Keratinocyte (primary cell): ENCODE data around the gene COA5. TPM values are rescaled to one million over a fixed set of nuclear protein-coding genes. Genes with fewer than 3 reads are reported as not detected.
A peak's percentile ranks its signal among the peaks of the same experiment; 100 is the strongest.

Source experiments
- DNase-seq: peaks from one replicate; pipeline ENCODE4 v3.0.0-alpha.2; 2011; ENCODE audit warnings: low read depth, missing footprints, low spot score
- FAIRE-seq: peaks from 2 replicates; lab custom pipeline; 2011; peaks lifted over from hg19 to GRCh38; lab: Jason Lieb, UNC
- H2AFZ ChIP-seq: 2 replicates; pipeline ENCODE4 v1.6.0; 2012; ENCODE audit warnings: low read length, control low read depth, inconsistent platforms; ENCODE audit not compliant: control insufficient read depth
- H3K27ac ChIP-seq: 2 replicates; pipeline ENCODE4 v1.5.1; 2011; ENCODE audit warnings: low read length; ENCODE audit not compliant: control insufficient read depth, insufficient read depth
- H3K27me3 ChIP-seq: 3 replicates; pipeline ENCODE4 v1.6.0; 2011; ENCODE audit warnings: low read length; ENCODE audit not compliant: control insufficient read depth, insufficient read depth; ENCODE audit errors: extremely low read depth
- H3K36me3 ChIP-seq, 2 experiments: 2 replicates in 1 of 2; 3 replicates in 1 of 2; pipeline ENCODE4 v1.5.1; 2011; ENCODE audit warnings: low read length in 2 of 2, mild to moderate bottlenecking in 1 of 2; ENCODE audit not compliant: control insufficient read depth in 2 of 2, insufficient read depth in 2 of 2; ENCODE audit errors: extremely low read depth in 1 of 2
- H3K4me1 ChIP-seq: 3 replicates; pipeline ENCODE4 v1.5.1; 2011; ENCODE audit warnings: low read length; ENCODE audit not compliant: control insufficient read depth, insufficient read depth; ENCODE audit errors: extremely low read depth
- H3K4me2 ChIP-seq: 3 replicates; pipeline ENCODE4 v1.6.0; 2011; ENCODE audit warnings: low read depth, low read length; ENCODE audit not compliant: control insufficient read depth, insufficient read depth; ENCODE audit errors: extremely low read depth
- H3K4me3 ChIP-seq, 3 experiments: fragments of 200-600 bp in 1 of 3; sonication (generic) in 1 of 3; 2 replicates in 2 of 3; 3 replicates in 1 of 3; pipeline ENCODE4 v1.5.1; 2011 to 2016; ENCODE audit warnings: low read length in 3 of 3, mild to moderate bottlenecking in 3 of 3, control low read depth in 2 of 3, inconsistent platforms in 1 of 3, low read depth in 1 of 3, mixed read lengths in 1 of 3, mixed run types in 1 of 3, moderate library complexity in 1 of 3; ENCODE audit not compliant: control insufficient read depth in 2 of 3, insufficient read depth in 2 of 3; ENCODE audit errors: extremely low read depth in 1 of 3
- H3K79me2 ChIP-seq: 2 replicates; pipeline ENCODE4 v1.6.0; 2012; ENCODE audit warnings: low read length; ENCODE audit not compliant: control insufficient read depth, insufficient read depth
- H3K9ac ChIP-seq: 3 replicates; pipeline ENCODE4 v1.6.0; 2011; ENCODE audit warnings: low read length; ENCODE audit not compliant: control insufficient read depth, insufficient read depth; ENCODE audit errors: extremely low read depth
- H3K9me1 ChIP-seq: 3 replicates; pipeline ENCODE4 v1.6.0; 2011; ENCODE audit warnings: low read length; ENCODE audit not compliant: control insufficient read depth, insufficient read depth; ENCODE audit errors: extremely low read depth
- H3K9me3 ChIP-seq: 2 replicates; pipeline ENCODE4 v1.5.1; 2012; ENCODE audit warnings: low read depth, low read length; ENCODE audit not compliant: control insufficient read depth
- H4K20me1 ChIP-seq: 3 replicates; pipeline ENCODE4 v1.6.0; 2011; ENCODE audit warnings: low read length; ENCODE audit not compliant: control insufficient read depth, insufficient read depth; ENCODE audit errors: extremely low read depth
- EZH2 ChIP-seq: IDR thresholded peaks from one replicate; pipeline ENCODE4 v1.6.1; 2012; ENCODE audit warnings: inconsistent platforms, mild to moderate bottlenecking, low read length, moderate library complexity
- dilution Hi-C: fragments of 300-500 bp; cut with MboI; formaldehyde crosslinking; loops from one replicate; pipeline ENCODE4 v1.7.0; 2020; ENCODE audit warnings: low sequenced_read_pairs; ENCODE audit not compliant: extremely low pct_ligation_motif_present
- polyA plus RNA-seq, 5 experiments: library from polyadenylated mRNA; depleted of rRNA in 3 of 5; stranded (reverse) in 3 of 5; stranded (forward) in 1 of 5; unstranded in 1 of 5; fragments of >200 nt; gene quantifications; 1 replicate in 1 of 5; 2 replicates in 3 of 5; 3 replicates in 1 of 5; pipeline versions ENCODE4 v1.2.1 to v1.2.3, GENCODE V29; 2011 to 2012; ENCODE audit warnings: missing spikeins in 2 of 5, low read depth in 1 of 5, low replicate concordance in 1 of 5
- TF ChIP-seq, protein P1 (sequence below), 3 experiments: IDR thresholded peaks in 1 of 3; conservative IDR thresholded peaks in 1 of 3; optimal IDR thresholded peaks in 1 of 3; 2 replicates in 2 of 3; 3 replicates in 1 of 3; pipeline versions ENCODE3 to v1.5.1; 2011; ENCODE audit warnings: low read length in 3 of 3, mild to moderate bottlenecking in 3 of 3, moderate library complexity in 2 of 3, control low read depth in 1 of 3, inconsistent platforms in 1 of 3; ENCODE audit not compliant: insufficient read depth in 2 of 3; ENCODE audit errors: extremely low read depth in 1 of 3

The COA5 gene
- polyA plus RNA-seq, 1 donor (not counting 4 experiments of a cell fraction or from before 2014, with no cell fraction given) = 25.1 TPM

DNA sequence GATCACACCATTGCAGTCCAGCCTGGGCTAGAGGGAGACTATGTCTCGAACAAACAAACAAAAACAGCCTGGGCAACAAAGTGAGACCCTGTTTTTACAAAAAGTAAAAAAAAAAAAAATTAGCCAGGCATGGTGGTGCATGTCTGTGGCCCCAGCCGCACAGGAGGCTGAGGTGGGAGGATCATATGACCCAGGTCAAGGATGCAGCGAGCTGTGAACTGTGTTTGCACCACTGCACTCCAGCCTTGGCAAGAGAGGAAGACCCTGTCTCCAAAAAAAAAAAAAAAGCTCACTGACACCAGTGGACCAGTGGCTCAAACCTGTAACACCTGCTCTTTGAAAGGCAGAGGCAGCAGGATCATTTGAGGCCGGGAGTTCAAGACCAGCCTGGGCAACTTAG, 40.1 kb upstream of the COA5 start:
- Histone ChIP-seq H3K27me3 (no peaks in the 10 kb centered on the region), H3K9me1 (no peaks in the 10 kb centered on the region), H4K20me1 (no peaks in the 10 kb centered on the region), H3K4me2 (no peak overlapping the region), H3K9me3 (no peaks in the 10 kb centered on the region), H3K4me1 (peaks cover 3% of the 10 kb centered on the region), H3K36me3 (no peaks in the 10 kb centered on the region), H3K79me2 (no peaks in the 10 kb centered on the region), H3K27ac (no peak overlapping the region), H2AFZ (no peak overlapping the region), H3K9ac (no peak overlapping the region), H3K4me3 (no peak overlapping the region)
- DNase-seq (no peak), FAIRE-seq (no peak)
- TF ChIP-seq, protein P1, sequence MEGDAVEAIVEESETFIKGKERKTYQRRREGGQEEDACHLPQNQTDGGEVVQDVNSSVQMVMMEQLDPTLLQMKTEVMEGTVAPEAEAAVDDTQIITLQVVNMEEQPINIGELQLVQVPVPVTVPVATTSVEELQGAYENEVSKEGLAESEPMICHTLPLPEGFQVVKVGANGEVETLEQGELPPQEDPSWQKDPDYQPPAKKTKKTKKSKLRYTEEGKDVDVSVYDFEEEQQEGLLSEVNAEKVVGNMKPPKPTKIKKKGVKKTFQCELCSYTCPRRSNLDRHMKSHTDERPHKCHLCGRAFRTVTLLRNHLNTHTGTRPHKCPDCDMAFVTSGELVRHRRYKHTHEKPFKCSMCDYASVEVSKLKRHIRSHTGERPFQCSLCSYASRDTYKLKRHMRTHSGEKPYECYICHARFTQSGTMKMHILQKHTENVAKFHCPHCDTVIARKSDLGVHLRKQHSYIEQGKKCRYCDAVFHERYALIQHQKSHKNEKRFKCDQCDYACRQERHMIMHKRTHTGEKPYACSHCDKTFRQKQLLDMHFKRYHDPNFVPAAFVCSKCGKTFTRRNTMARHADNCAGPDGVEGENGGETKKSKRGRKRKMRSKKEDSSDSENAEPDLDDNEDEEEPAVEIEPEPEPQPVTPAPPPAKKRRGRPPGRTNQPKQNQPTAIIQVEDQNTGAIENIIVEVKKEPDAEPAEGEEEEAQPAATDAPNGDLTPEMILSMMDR (optimal IDR thresholded peaks at IDR 0.05 in 1 of 3, IDR thresholded peaks at IDR 0.05 in 1 of 3, conservative IDR thresholded peaks at IDR 0.05 in 1 of 3; ENCODE audit: extremely low read depth in 1 of 3, insufficient read depth in 2 of 3, low read length in 3 of 3) = no peak
- TF ChIP-seq EZH2 = no peak
- dilution Hi-C loops = no loop called here

DNA sequence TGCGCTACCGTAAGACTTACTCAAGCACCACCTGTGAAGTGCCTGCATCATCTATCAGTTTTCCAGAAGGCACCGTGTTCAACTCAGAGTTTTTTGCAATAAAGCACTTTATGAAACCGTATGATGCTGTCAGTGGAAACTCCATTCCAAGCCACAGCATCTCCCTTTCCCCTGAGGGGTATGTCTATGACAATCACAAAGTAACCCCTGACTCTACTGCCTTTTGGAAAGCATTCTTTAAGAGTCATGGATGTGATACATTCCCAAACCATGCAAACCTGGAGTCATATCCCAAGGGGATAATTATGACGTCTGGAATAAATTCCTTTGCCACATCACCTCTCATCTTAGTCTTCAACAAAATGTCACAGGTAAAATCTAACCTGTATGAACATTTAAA, 39.3 kb upstream of the COA5 start:
- Histone ChIP-seq H3K36me3 (no peaks in the 10 kb centered on the region), H3K27ac (no peak overlapping the region), H3K27me3 (no peaks in the 10 kb centered on the region), H4K20me1 (no peaks in the 10 kb centered on the region), H3K9me3 (no peaks in the 10 kb centered on the region), H3K9me1 (no peaks in the 10 kb centered on the region), H2AFZ (no peak overlapping the region), H3K79me2 (no peaks in the 10 kb centered on the region), H3K4me3 (no peak overlapping the region), H3K4me2 (no peak overlapping the region), H3K4me1 (peaks cover 3% of the 10 kb centered on the region), H3K9ac (no peak overlapping the region)
- no peak for TF ChIP-seq EZH2
- TF ChIP-seq, protein P1 (optimal IDR thresholded peaks at IDR 0.05 in 1 of 3, IDR thresholded peaks at IDR 0.05 in 1 of 3, conservative IDR thresholded peaks at IDR 0.05 in 1 of 3; ENCODE audit: extremely low read depth in 1 of 3, insufficient read depth in 2 of 3, low read length in 3 of 3) = no peak
- dilution Hi-C loops = no loop called here
- peak; percentile 78 for FAIRE-seq
- peak; percentile 61 for DNase-seq
